GM13976 (cell line): ENCODE data around the gene RRP8.

Experiments used
- DNase-seq: peaks from one replicate; pipeline ENCODE4 v3.0.0; 2012; ENCODE audit warnings: low spot score
- in situ Hi-C: fragments of 300-500 bp; cut with MboI; formaldehyde crosslinking; loops from one replicate; pipeline ENCODE4 v1.12.0; 2022; ENCODE audit warnings: low sequenced_read_pairs, mixed read lengths, inconsistent platforms; ENCODE audit not compliant: unreplicated experiment
- TF ChIP-seq, protein P1 (sequence below): IDR thresholded peaks from 2 replicates; pipeline ENCODE4 v1.5.1; 2012; ENCODE audit warnings: borderline replicate concordance, mild to moderate bottlenecking; ENCODE audit not compliant: insufficient read depth; ENCODE audit errors: extremely low read depth, missing control alignments, control extremely low read depth

RRP8 gene

DNA sequence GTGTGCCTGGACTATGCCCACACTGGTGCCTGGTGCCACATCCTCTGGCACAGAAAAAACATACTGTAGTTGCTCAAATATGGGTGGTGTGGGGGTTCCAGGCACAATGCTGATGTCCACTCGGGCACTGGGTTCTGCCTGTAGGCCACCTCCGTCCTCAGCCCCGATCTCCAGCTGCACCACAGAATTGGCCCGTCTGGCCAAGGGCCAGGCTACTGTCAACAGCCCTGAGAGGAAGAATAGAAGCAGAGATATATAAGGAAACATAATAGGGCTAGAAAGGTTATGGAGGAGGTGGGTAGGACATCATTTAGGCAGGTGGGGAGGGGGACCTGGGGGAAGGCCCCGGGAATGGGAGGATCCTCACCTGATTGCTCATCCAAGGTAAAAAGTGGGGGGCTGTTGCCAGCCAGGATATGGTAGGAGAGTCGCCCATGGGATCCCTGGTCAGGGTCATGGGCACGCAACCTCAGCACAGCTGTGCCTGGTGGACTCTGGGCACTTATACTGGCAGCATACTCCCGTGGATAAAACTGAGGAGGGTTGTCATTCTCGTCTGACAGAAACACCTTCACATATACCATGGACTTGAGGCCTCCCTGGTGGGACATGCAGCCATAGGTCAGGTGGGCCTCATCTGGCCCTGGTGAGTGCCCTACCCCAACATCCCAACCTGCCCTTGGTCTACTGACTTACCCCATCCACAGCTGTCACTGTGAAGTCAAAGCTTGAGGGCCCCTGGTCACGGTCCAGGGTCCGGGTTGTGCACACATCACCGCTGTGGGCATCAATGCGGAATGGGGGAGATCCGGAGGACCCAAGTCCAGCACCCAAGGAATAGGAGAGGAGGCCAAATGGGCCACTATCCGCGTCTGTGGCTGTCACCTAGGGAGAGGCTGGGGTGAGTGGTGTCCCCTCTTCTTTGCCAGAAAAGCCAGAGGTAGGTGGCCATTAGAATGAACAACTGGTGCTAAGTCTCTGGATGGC lies 30.3 kb upstream of the RRP8 start:
- DNase-seq = no peak
- in situ Hi-C loops = no loop called here
- TF ChIP-seq, protein P1, sequence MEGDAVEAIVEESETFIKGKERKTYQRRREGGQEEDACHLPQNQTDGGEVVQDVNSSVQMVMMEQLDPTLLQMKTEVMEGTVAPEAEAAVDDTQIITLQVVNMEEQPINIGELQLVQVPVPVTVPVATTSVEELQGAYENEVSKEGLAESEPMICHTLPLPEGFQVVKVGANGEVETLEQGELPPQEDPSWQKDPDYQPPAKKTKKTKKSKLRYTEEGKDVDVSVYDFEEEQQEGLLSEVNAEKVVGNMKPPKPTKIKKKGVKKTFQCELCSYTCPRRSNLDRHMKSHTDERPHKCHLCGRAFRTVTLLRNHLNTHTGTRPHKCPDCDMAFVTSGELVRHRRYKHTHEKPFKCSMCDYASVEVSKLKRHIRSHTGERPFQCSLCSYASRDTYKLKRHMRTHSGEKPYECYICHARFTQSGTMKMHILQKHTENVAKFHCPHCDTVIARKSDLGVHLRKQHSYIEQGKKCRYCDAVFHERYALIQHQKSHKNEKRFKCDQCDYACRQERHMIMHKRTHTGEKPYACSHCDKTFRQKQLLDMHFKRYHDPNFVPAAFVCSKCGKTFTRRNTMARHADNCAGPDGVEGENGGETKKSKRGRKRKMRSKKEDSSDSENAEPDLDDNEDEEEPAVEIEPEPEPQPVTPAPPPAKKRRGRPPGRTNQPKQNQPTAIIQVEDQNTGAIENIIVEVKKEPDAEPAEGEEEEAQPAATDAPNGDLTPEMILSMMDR = no peak

DNA sequence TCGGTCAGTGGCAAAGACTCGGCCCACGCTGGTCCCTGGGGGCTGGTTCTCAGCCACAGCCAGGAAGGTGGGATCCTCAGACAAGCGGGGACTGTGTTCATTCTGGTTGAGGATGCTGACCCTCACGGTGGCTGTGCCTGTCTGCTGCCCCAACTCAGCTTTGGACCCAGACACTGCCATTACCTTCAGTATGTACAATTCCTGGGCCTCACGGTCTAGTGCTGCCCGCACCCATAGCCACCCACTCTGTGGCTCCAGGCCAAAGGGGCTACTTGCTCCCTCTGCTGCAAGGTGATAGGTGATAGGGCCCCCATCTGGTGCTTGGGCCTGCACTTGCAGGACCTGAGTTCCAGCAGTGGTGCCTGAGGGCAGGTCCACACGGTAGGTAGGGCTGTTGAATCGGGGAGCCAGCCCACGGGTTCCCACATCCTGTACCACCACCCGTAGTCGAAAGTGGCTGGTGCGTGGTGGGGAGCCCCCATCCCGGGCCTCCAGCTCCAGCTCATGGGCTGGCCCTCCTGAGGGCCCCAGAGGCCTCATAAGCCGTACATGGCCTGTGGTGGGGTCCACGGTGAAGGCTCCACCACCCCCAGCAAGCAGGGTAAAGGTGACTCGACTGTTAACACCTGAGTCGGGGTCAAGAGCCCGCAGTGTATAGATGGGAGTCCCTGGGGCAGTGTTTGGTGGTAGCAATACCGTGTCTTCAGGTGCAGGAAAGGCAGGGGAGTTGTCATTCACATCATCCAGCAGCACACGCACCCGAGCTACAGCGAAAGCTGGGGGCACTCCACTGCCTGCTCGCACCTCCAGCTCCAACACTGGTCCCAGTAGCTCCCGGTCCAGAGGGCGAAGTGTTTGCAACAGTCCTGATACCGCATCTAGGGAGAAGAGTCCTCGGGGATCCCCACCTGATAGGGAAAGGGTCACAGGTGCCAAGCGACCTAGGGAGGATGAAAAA lies 29.0 kb upstream of the RRP8 start:
- TF ChIP-seq, protein P1 = no peak
- in situ Hi-C loops = no loop called here
- no peak for DNase-seq

DNA sequence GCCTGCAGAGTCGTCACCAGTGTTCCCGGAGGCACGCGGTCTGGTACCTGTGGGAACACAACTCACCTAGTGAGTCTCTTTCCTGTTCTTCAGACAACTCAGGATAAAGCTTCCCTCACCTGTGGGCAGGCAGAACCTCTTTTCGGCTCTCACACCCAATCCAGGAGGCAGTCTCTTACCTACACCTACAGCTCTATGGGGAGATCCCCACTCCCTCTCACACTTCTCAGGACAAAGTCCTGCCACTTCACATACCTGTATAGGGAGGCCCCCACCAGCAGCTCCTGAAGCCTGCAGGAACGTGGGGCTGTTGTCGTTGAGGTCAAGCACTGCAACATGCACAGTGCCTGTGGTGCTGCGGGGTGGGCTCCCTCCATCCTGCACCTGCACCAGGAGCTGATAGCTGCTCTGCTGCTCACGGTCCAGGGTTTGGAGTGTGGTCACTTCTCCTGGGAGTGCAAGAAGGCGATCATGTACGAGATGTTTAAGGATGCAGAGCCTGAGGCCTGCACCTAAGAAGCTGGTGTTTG lies 28.0 kb upstream of the RRP8 start:
- TF ChIP-seq, protein P1 = no peak
- no peak for DNase-seq
- in situ Hi-C loops = no loop called here

DNA sequence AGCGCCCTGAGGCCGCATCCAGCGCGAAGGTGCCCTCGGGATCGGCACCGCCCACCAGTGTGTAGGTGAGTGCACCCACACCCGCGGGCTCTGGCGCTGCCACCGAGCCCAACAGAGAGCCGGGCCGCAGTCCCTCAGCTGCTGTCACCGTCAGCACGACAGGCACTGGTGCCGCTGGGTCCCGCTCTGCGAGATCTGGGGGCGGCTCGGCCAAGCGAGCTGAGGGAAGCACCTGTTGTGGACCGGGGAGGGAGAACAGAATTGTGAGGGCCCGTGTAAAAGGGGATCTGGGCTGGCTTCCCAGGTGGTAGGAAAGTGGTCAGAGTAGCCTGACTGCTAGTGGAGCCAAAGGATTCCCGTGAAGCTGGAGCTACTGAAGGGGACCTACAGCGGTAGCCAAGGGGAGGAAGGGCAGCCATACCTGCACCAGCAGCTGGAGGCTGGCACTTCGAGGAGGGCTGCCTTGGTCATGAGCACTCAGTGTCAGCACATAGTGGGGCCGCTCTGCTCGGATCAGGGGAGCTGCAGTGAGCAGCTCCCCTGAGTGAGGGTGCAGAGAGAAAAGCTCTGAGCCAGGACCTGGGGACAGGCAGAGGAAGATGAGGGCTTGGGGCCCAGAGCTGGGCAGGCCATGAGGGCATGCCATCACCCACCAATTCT lies 27.3 kb upstream of the RRP8 start:
- no peak for DNase-seq
- TF ChIP-seq, protein P1 = no peak
- in situ Hi-C loops = no loop called here

DNA sequence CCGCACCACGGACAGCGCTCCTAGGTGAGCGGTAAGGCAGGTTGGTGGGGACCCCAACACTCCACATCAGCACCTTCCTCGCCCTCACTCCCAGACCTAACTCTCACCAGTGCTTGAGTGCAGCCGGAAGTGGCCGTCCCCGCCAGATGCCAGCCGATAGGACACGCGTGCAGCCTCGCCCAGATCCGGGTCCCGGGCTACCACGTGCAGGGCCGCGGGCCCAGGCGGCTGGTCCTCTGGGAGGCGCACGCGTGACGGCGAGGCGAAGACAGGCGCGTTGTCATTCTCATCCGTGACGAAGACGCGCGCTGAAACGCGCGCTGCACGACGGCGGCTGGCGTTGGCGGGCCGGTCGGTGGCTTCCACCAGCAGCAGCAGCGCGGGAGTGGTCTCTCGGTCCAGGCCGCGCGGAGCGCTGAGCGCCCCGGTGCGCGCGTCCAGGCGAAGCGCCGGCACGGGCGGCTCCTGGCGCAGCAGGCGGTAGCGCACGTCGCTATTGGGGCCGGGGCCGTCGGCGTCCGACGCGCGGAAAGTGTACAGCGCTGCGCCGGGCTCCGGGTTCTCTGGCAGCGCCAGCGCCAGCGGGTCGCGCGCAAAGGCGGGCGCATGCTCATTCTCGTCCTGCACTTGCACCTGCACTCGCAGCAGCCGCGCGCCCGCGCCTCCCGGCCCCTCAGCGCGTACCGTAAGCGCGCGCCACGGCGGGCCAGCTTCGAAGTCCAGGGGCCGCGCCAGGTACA lies 26.6 kb upstream of the RRP8 start:
- TF ChIP-seq, protein P1 = no peak
- in situ Hi-C loops = no loop called here
- no peak for DNase-seq
